Measurements from ENCODE around the gene OR13C5. TPM values are rescaled to one million over a fixed set of nuclear protein-coding genes. Genes with fewer than 3 reads are reported as not detected.

The OR13C5 gene
- total and polyA plus RNA-seq, 10 donors = 0.70 TPM; not detected in 9

DNA sequence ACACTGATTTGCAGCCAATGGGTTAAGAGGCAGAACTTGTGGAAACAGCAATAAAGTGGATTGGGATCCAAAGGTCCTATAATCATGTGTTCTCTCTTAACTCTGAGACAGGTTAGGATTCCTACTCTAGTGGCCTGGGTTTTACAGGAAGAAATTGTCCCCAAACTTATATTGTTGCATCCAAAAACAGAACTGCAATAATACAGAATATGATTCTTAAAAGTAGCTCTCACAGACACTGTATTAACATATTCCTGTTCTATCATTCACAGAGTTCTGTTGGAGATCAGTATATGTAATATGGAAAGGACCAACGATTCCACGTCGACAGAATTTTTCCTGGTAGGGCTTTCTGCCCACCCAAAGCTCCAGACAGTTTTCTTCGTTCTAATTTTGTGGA is 30.3 kb downstream of the OR13C5 start, which contains the start of gene OR13C8:
OR13C8 (plus strand) TSS at position 301 of the 400 bp plus-strand sequence; CDS start at position 301, 0 bp downstream.
- DNase-seq = no peak
- TF ChIP-seq POLR2A (IDR thresholded peaks at IDR 0.05) (no peak), POLR2AphosphoS5 (IDR thresholded peaks at IDR 0.05) (no peak)
- TF ChIP-seq, protein P1, sequence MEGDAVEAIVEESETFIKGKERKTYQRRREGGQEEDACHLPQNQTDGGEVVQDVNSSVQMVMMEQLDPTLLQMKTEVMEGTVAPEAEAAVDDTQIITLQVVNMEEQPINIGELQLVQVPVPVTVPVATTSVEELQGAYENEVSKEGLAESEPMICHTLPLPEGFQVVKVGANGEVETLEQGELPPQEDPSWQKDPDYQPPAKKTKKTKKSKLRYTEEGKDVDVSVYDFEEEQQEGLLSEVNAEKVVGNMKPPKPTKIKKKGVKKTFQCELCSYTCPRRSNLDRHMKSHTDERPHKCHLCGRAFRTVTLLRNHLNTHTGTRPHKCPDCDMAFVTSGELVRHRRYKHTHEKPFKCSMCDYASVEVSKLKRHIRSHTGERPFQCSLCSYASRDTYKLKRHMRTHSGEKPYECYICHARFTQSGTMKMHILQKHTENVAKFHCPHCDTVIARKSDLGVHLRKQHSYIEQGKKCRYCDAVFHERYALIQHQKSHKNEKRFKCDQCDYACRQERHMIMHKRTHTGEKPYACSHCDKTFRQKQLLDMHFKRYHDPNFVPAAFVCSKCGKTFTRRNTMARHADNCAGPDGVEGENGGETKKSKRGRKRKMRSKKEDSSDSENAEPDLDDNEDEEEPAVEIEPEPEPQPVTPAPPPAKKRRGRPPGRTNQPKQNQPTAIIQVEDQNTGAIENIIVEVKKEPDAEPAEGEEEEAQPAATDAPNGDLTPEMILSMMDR (IDR thresholded peaks at IDR 0.05 in 8 of 11, conservative IDR thresholded peaks at IDR 0.05 in 3 of 11) = no peak
- WGBS, 5 donors = 81 to 91% (median 83%) methylated on average over 4 of the region's 4 CpGs
- Histone ChIP-seq H3K9me3 (peaks cover 0 to 35% (median 23%) of the 10 kb centered on the region in 8 donors), H3K4me1 (no peaks in the 10 kb centered on the region), H3K27ac (no peak within 1 kb of the TSS), H3K27me3 (replicated peaks in 1 of 7) (no peaks in the 10 kb centered on the region), H3K4me3 (no peak within 1 kb of the TSS), H3K36me3 (no peaks in the 10 kb centered on the region)
- intact Hi-C loops (cut with DNase I; ENCODE audit: low total_unique reads) = no loop called here

DNA sequence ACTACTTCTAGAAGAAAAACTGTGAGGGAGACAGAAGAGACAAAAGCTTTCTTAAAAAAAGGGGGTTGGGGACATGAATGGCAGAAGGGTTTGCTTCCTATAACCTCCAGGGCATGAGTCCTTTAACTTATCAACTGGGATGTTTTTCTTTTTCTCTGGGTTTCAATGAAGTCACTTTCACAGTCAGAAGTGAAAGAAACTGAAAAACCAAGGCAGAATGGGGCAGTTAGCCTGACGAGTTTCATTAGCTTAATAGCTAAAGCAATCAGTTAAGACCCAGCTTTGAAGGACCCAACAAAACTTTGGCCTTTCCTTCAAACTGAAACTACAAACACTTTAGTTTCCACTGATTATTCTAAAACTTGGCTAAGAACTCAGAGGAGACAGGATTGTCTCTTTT is 34.9 kb downstream of the OR13C5 start:
- DNase-seq = no peak
- WGBS, 5 donors = 43 to 61% (median 57%) methylated on average over 1 of the region's 1 CpG
- Histone ChIP-seq H3K4me1 (no peaks in the 10 kb centered on the region), H3K27me3 (replicated peaks in 1 of 7) (no peaks in the 10 kb centered on the region), H3K36me3 (no peaks in the 10 kb centered on the region), H3K4me3 (no peak overlapping the region), H3K9me3 (peaks cover 0 to 3% (median 0%) of the 10 kb centered on the region in 8 donors), H3K27ac (no peak overlapping the region)
- no peak for TF ChIP-seq POLR2AphosphoS5 (IDR thresholded peaks at IDR 0.05)
- TF ChIP-seq, protein P1 (IDR thresholded peaks at IDR 0.05 in 8 of 11, conservative IDR thresholded peaks at IDR 0.05 in 3 of 11) = no peak
- no peak for TF ChIP-seq POLR2A (IDR thresholded peaks at IDR 0.05)
- intact Hi-C loops (cut with DNase I; ENCODE audit: low total_unique reads) = no loop called here

DNA sequence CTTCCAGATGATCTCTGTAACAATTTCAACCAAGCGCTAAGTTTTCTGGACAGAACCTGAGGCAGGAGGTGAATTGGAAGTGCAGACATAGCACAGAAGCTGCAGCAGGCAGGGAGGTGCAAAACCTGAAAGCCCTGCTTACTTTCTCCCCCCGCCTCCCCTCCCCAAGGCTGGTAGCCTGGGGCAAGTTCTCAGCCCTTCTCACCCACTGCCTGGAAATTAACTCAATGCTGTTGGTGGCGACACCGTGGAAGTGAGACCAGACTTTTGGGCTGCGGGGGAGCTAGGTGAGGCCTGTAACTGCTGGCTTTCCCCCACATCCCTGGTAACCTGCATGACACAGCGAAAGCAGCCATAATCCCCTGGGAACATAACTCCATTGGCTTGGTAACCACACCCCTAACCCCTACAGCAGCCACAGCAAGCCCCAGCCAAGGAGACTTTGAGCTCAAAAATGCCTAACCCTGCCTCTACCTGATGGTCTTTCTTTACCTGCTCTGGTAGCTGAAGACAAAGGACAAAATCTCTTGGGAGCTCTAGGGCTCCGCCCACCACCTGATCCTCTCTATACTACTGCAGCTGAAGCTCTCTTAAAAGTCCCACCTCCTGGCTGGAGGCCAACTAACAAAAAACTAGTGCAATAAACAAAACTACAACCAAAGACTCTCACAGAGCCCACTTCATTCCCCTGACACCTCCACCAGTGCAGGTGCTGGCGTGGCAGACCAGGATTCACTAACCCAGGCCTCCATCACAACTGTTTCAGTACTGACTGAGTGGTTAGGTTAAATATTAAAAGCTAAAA is 42.2 kb downstream of the OR13C5 start:
- H3K36me3 ChIP-seq = no peaks in the 10 kb centered on the region
- no peak for DNase-seq
- H3K9me3 ChIP-seq = peaks cover 0 to 32% (median 11%) of the 10 kb centered on the region in 8 donors
- no peak overlapping the region for H3K4me3 ChIP-seq
- H3K4me1 ChIP-seq = no peaks in the 10 kb centered on the region
- no peaks in the 10 kb centered on the region for H3K27me3 ChIP-seq (replicated peaks in 1 of 7)
- no peak for TF ChIP-seq POLR2A (IDR thresholded peaks at IDR 0.05)
- TF ChIP-seq, protein P1 (IDR thresholded peaks at IDR 0.05 in 8 of 11, conservative IDR thresholded peaks at IDR 0.05 in 3 of 11) = no peak
- no peak for TF ChIP-seq POLR2AphosphoS5 (IDR thresholded peaks at IDR 0.05)
- intact Hi-C loops (cut with DNase I; ENCODE audit: low total_unique reads) = loop anchor here (10.0 kb wide), 1 partner anchor 58 kb away; the partner anchor contains the start of gene OR13C9
- 81 to 88% (median 86%) methylated on average over 8 of the region's 8 CpGs for WGBS, 5 donors
- no peak overlapping the region for H3K27ac ChIP-seq

DNA sequence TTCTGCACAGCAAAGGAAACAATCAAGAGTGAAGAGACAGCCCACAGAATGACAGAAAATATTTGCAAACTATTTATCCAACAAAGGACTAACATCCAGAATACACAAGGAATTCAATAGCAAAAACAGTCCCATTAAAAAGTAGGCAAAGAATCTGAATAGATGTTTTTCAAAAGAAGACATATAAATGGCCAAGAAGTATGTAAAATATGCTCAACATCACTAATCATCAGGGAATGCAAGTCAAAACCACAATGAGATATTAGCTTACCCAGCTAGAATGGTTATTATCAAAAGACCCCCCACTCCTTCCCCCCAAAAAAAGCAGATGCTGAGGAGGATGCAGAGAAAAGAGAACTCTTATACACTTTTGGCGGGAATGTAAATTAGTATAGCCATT is 43.7 kb downstream of the OR13C5 start:
- no peak for DNase-seq
- H3K27ac ChIP-seq = no peak overlapping the region
- H3K4me1 ChIP-seq = no peaks in the 10 kb centered on the region
- H3K4me3 ChIP-seq = no peak overlapping the region
- H3K36me3 ChIP-seq = no peaks in the 10 kb centered on the region
- no peaks in the 10 kb centered on the region for H3K27me3 ChIP-seq (replicated peaks in 1 of 7)
- TF ChIP-seq, protein P1 (IDR thresholded peaks at IDR 0.05 in 8 of 11, conservative IDR thresholded peaks at IDR 0.05 in 3 of 11) = no peak
- TF ChIP-seq POLR2A (IDR thresholded peaks at IDR 0.05) (no peak), POLR2AphosphoS5 (IDR thresholded peaks at IDR 0.05) (no peak)
- peaks cover 0 to 32% (median 11%) of the 10 kb centered on the region in 8 donors for H3K9me3 ChIP-seq
- intact Hi-C loops (cut with DNase I; ENCODE audit: low total_unique reads) = loop anchor here (10.0 kb wide), 1 partner anchor 59 kb away; the partner anchor contains the start of gene OR13C9
- WGBS, 5 donors = 83 to 97% (median 94%) methylated on average over 1 of the region's 1 CpG
